ELR (cell line): ENCODE data around the gene CHST6.
"Not testable (repeated sequence)": the region's sequence is repeated elsewhere in the genome, so short reads cannot be mapped to it uniquely, and the experiment has no call there.

Experiments used
- DNase-seq: peaks from one replicate; pipeline ENCODE4 v3.0.0-alpha.2; 2015; ENCODE audit warnings: low read depth

CHST6 gene

DNA sequence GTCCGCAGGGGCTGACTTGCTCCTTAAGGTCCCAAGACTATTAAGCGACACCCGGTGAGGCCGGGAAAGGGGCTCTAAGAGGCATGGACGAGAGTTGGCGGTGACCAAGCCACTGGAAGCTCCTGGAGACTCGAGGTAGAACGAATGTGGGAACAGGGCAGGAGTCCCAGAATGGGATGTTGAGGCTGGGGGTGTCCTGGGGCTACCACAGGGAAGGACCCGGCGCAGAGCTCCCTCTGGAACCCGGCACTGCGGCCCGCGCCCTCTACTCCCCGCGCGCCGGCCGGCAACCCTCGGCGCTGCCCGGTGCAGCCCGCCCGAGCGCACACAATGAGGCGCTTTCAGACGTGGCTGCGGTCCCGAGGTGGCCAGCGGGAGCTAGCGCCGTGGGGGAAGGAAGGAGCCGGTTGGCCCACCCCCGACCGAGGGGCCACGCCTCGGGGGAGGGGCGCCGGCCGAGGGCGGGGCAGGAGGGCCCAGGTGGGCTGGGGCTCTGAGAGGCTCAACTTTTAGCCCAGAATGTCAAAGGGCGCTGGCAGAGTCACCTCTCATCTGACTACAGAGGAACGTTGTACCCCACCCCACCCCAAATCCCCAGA lies at the start of gene CHST6:
Gene CHST6, minus strand, starts transcription at position 366 of the 599 bp plus-strand sequence. CDS start 15,613 bp downstream, outside the sequence.
- peak; percentile 43 for DNase-seq

- DNase-seq, result not testable (repeated sequence)
Measured at GRCh38 chr16:75542462-75542861, 47.2 kb upstream of the CHST6 start.

DNA sequence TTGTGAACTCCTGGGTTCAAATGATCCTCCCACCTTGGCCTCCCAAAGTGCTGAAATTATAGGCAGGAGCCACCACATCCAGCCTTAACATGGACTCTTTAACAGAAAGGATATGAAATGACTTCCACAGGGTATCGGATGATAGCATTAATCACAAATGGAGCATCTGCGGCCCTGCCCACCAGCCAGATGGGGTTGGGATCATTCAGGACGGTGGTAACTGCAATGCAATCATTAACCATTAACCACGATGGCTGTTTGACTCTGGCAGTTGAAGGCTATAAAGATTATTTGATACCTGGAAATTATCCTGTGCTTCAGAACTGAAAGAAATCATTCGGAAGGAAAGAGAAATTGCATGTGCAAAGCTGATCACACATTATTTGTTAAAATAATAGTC lies 46.0 kb upstream of the CHST6 start:
- DNase-seq, result no peak

DNA sequence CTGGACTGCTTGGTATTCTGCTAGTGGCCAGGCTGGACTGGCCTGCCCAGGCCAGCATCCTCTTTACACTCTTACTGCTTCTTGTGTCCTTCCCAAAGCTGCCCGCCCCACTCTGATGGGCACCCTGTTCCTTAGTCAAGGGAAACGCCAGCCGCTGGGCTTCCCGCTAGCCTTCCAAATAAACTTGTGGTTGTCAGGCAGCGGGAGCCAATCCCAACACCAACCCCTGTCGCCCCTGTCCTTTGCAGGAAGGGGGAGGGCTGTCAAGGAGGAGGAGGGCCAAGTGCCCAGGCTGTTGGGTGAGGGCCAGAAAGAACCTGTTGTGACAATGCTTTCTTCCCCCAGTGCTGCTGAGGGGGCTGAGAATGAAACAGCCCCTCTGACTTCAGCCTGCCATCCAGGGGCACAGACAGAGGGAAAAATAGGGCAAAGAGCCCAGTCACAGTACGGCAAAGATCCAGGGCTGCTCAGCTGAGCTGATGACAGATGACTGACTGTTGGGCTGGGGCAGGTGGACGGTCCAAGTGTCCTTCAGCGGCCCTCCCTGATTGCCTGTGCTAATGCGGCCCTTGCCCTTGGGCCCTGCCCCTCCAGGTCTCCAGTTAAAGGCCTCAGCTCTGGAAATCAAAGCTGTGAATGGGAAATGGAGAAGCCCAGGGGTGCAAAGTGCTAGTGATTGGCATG lies 43.8 kb upstream of the CHST6 start:
- not testable (repeated sequence) for DNase-seq

GRCh38 chr16:75537776-75538175 lies 42.5 kb upstream of the CHST6 start:
- no peak for DNase-seq

DNA sequence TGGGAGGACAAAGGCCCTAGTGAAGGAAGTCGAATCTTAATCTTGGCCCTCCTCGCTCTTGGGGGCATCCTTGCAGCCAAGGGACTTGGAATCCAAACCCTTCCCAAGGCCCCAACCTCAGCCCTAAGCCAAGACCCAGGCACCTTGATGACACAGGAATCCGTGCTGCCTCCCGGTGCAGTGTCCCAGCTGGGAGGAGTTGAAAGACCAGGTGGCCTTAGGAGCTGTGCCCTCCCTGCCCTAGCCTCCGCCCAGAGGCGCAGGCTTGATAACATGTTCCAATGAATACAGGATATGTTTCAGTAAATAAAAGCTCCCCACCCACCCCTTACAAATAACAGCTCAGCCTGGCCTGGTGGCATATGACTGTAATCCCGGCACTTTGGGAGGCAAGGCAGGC lies 40.7 kb upstream of the CHST6 start, which contains the start of gene CHST5:
Gene CHST5, minus strand, starts transcription at position 208 of the 400 bp plus-strand sequence. CDS start 5,724 bp downstream, outside the sequence.
- no peak for DNase-seq

GRCh38 chr16:75535211-75535843 lies 40.1 kb upstream of the CHST6 start:
- no peak for DNase-seq

- DNase-seq, result no peak
Measured at GRCh38 chr16:75534560-75535205, 39.4 kb upstream of the CHST6 start.

GRCh38 chr16:75532791-75533190 lies 37.5 kb upstream of the CHST6 start:
- DNase-seq, result no peak

DNA sequence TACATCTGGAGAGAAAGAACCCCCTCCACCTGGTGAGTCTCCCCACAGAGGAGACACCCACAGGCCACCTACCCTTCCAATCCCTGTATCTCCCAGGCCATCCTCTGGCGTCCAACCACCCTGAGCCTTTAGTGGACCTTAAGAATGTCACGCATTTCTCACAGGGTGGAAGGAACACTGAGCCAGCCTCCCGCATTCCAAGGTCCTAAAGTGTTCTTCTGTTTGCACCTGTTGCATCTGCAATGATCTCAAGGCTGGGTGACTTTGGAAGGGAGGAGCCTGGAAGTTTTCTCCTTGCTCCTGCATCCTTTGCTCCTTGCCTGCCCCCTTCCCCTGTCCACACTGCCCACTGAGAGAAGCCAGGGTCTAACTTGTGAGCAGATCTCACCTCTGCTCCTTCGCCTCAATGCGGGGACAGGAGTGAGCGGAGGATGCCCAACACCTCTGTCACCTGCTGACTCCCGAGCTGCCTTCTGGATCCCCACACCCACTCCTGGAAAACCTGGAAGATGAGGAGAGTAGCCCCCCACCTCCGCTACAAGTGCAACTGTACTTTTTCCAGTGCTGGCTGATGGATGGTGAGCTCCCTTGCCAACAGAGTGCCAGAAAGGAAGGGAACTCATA lies 37.0 kb upstream of the CHST6 start:
- no peak for DNase-seq

DNA sequence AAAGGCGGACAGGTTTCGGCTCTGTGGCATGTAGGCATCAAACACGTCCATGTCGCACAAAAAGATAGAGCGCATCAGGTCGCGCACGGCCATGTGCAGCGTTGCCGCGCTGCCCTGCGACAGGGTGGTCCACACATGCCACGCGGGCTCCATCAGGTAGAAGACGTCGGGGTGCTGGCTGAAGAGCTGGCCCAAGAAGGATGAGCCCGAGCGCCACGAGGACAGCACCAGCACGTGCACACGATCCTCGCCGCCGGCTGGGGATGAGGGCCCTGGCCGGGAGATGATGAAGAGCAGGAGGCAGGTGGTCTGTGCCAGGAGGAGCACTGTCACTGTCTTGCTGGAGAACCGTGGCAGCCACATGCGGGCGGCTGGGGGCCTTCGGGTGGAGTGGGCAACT lies 34.7 kb upstream of the CHST6 start:
- no peak for DNase-seq

DNA sequence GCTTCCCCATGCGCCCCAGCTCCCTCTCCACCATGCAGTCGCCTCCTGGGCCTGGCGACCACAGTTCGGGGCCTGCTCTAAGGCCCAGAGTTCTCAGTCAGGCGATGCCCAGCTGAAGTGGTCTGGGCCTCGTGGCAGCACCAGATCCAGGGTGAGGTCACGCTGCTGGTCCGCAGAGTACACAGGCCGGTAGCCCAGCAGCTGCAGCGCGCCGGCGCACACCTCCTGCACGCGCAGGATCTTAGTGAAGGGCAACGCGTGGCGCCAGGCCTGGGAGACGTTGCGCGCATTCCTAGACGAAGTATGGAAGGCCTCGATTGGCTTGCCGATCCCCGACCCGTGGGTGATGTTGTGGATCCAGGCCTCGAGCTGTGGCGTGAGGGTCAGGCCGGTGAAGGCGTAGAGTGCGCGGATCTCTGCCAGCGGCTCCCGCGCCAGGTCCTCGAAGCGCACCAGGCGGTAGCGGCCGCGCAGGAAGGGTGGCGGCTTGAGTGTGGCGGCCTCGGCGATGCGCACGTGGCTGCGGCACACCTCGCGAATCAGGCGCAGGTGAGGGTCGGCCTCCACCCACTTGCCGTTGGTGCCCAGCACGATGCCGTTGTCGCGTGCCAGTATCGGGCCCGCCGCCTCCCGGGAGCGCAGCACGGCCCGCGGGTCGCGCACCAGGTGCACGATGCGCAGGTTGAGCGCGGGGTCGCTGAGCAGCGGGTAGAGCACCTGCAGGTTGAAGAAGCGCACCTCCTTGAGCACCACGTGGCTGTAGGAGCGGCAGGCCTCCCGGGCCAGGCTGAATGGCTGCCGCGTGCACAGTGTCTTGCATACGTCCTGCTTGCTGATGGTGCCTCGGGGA lies 34.0 kb upstream of the CHST6 start:
- DNase-seq, result no peak

GRCh38 chr16:75527825-75528299 lies 32.6 kb upstream of the CHST6 start:
- DNase-seq, result no peak

- no peak for DNase-seq
Measured at GRCh38 chr16:75526032-75526790, 31.0 kb upstream of the CHST6 start.

DNA sequence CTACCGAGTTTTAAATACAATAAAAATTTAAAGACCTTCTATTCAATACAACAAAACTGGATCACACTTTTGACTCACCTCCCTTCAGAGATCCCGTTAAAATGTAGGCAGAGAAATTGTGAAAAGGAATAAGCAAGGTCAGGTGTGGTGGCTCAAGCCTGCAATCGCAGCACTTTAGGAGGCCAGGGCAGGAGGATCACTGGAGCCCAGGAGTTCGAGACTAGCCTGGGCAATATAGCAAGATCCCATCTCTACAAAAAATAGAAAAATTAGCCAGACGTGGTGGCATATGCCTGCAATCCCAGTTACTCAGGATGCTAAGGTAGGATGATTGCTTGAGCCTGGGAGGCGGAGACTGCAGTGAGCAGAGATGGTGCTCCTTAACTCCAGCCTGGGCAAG lies 23.9 kb upstream of the CHST6 start:
- no peak for DNase-seq

DNA sequence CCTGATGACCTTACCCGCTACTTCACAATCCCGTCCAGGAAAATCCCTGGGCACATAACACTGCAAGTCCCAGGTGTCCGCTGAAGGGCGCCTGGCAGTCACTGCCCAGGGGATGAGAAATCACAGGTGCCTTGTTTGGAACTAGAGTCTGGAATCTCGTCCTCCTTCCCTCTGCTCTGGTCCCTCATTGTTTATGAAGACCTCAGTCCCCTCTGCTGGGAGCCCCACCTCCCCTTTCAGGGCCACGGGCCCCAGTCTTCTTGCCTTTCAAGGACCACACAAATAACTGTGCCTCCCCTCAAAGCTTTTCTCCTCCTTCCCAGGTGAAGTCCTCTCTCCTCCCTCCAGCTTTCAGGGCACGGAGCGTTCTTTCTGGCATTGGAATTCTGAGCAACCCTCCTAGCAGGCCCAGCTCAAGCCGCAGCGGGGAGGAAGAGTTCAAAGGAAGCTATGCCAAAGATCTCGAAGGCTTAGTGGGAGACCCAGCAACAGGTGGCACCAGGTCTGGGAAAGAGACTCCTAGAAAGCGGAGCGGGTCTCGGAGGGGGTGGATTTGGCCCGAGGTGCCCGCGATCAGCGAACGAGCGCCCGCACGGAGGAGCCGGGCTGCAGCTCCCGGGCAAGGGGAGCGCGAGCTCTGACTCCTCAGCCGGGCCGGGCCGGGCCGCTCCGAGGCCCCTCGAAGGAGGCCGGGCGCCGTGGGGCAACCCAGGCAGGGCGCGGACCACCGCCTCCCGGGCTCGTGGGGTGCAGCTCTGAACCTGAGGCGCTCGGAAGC lies 21.1 kb upstream of the CHST6 start:
- DNase-seq, result peak; percentile 43

DNA sequence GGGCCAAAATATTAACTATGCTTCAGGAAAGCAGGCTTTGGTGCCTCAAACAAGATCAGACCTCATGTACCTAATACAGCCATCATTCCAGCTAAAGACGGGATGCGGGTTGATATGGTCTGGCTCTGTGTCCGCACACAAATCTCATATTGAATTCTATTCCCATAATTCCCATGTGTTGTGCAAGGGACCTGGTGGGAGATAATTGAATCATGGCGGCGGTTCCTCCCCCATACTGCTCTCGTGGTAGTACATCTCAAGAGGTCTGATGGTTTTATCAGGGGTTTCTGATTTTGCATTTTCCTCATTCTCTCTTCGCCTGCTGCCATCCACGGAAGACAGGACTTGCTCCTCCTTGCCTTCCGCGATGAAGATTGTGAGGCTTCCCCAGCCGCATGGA lies 19.1 kb upstream of the CHST6 start:
- no peak for DNase-seq

- DNase-seq, result peak; percentile 90
Measured at GRCh38 chr16:75506574-75506973, 11.3 kb upstream of the CHST6 start.

- DNase-seq, result no peak
Measured at GRCh38 chr16:75506107-75506506, 10.9 kb upstream of the CHST6 start.

GRCh38 chr16:75503801-75504200 lies 8.6 kb upstream of the CHST6 start:
- no peak for DNase-seq
